Activated CD8-positive, alpha-beta memory T cell treated with anti-CD3 and anti-CD28 coated beads for 4 hours (primary cell): ENCODE data around the gene DHCR24.

ENCODE experiments used
- DNase-seq, 2 donors: peaks; one replicate each; pipeline ENCODE4 v3.0.0-alpha.2; 2020; ENCODE audit warnings: low read depth in 2 of 2

DHCR24 gene

GRCh38 chr1:54846716-54847284 lies 40.2 kb downstream of the DHCR24 start:
- no peak for DNase-seq

GRCh38 chr1:54846301-54846700 lies 40.7 kb downstream of the DHCR24 start:
- no peak for DNase-seq

- no peak for DNase-seq
Observed at GRCh38 chr1:54845772-54846171, 41.2 kb downstream of the DHCR24 start.

- DNase-seq = no peak
Observed at GRCh38 chr1:54844564-54844963, 42.4 kb downstream of the DHCR24 start.

- no peak for DNase-seq
Observed at GRCh38 chr1:54843449-54843848, 43.5 kb downstream of the DHCR24 start.

GRCh38 chr1:54842963-54843362 lies 44.0 kb downstream of the DHCR24 start:
- no peak for DNase-seq

- DNase-seq = no peak
Observed at GRCh38 chr1:54842206-54842915, 44.6 kb downstream of the DHCR24 start.

- DNase-seq = no peak
Observed at GRCh38 chr1:54839824-54840223, 47.2 kb downstream of the DHCR24 start.

GRCh38 chr1:54838565-54839180 lies 48.3 kb downstream of the DHCR24 start:
- DNase-seq = no peak

- no peak for DNase-seq
Observed at GRCh38 chr1:54837002-54837853, 49.8 kb downstream of the DHCR24 start.

- DNase-seq = no peak
Observed at GRCh38 chr1:54836594-54836993, 50.4 kb downstream of the DHCR24 start.

GRCh38 chr1:54835970-54836369 lies 51.0 kb downstream of the DHCR24 start:
- no peak for DNase-seq

- no peak for DNase-seq
Observed at GRCh38 chr1:54835131-54835898, 51.7 kb downstream of the DHCR24 start.

- no peak for DNase-seq
Observed at GRCh38 chr1:54834007-54834541, 52.9 kb downstream of the DHCR24 start.

GRCh38 chr1:54833121-54833520 lies 53.9 kb downstream of the DHCR24 start:
- no peak for DNase-seq

GRCh38 chr1:54826226-54826816 lies 60.7 kb downstream of the DHCR24 start:
- DNase-seq = no peak

- DNase-seq = no peak
Observed at GRCh38 chr1:54825696-54826095, 61.3 kb downstream of the DHCR24 start.

- DNase-seq = no peak
Observed at GRCh38 chr1:54823670-54824069, 63.3 kb downstream of the DHCR24 start.

- DNase-seq = no peak
Observed at GRCh38 chr1:54819733-54820132, 67.3 kb downstream of the DHCR24 start.

GRCh38 chr1:54819195-54819536 lies 67.8 kb downstream of the DHCR24 start:
- DNase-seq = no peak
